Measurements from ENCODE around the gene PTN.

- TF ChIP-seq CTCF (IDR thresholded peaks at IDR 0.05; ENCODE audit: low read depth, low read length, poor library complexity, severe bottlenecking) = no peak
- TF ChIP-seq EZH2phosphoT487 (IDR thresholded peaks at IDR 0.05; ENCODE audit: borderline replicate concordance, low read length) = no peak
Observed at GRCh38 chr7:137345799-137346449, 2.4 kb upstream of the PTN start.
